ENCODE measurements around the gene TMEM165. TPM values are rescaled to one million over a fixed set of nuclear protein-coding genes. Genes with fewer than 3 reads are reported as not detected.

Gene TMEM165
- total RNA-seq, 2 experiments from 2014 or later, result 44.8 to 46.0 TPM

- ChIA-PET CTCF (interaction anchor here (1.4 kb wide), 1 partner anchor 90 kb away, joined by 4 read pairs; the partner anchor contains the start of gene SRD5A3), POLR2A (interaction anchor here (0.9 kb wide), 1 partner anchor 111 kb away, joined by 3 read pairs; no protein-coding TSS in a partner anchor)
- Mint-ChIP-seq H3K9me3 (no peaks in the 10 kb centered on the region), H3K27me3 (no peaks in the 10 kb centered on the region), H3K4me3 (no peak overlapping the region), H3K36me3 (ENCODE audit: low read depth) (peaks cover 82% of the 10 kb centered on the region), H3K27ac (peak overlapping the region; percentile 64), H3K4me1 (ENCODE audit: low read depth) (peaks cover 19% of the 10 kb centered on the region)
- Histone ChIP-seq H3K4me3 (ENCODE audit: low read length) (no peak overlapping the region), H3K27me3 (ENCODE audit: control insufficient read depth in 1 of 2, insufficient read depth in 2 of 2, low read length in 2 of 2) (no peaks in the 10 kb centered on the region), H3K9me3 (ENCODE audit: control insufficient read depth in 1 of 2, insufficient read depth in 1 of 2, low read length in 2 of 2) (no peaks in the 10 kb centered on the region), H3K36me3 (ENCODE audit: insufficient read depth, low read length) (peaks cover 48% of the 10 kb centered on the region), H3K4me1 (ENCODE audit: insufficient read depth, low read length) (peaks cover 9% of the 10 kb centered on the region), H3K27ac (ENCODE audit: low read depth in 1 of 2, low read length in 2 of 2) (no peak overlapping the region)
- peak; percentile 61 for ATAC-seq (ENCODE audit: poor library complexity)
- intact Hi-C loops (cut with DNase I, micrococcal nuclease), result no loop called here
- peak in 4 of 14 experiments; percentile 16 to 31 (median 26) for DNase-seq
- no peak for TF ChIP-seq CTCF (IDR thresholded peaks at IDR 0.05)
Measured at GRCh38 chr4:55435141-55435841, 39.5 kb downstream of the TMEM165 start.

GRCh38 chr4:55437356-55437796 lies 41.6 kb downstream of the TMEM165 start:
- Histone ChIP-seq H3K4me3 (ENCODE audit: low read length) (no peak overlapping the region), H3K27me3 (ENCODE audit: control insufficient read depth in 1 of 2, insufficient read depth in 2 of 2, low read length in 2 of 2) (no peaks in the 10 kb centered on the region), H3K36me3 (ENCODE audit: insufficient read depth, low read length) (peaks cover 43% of the 10 kb centered on the region), H3K4me1 (ENCODE audit: insufficient read depth, low read length) (peaks cover 9% of the 10 kb centered on the region), H3K9me3 (ENCODE audit: control insufficient read depth in 1 of 2, insufficient read depth in 1 of 2, low read length in 2 of 2) (no peaks in the 10 kb centered on the region), H3K27ac (ENCODE audit: low read depth in 1 of 2, low read length in 2 of 2) (no peak overlapping the region)
- intact Hi-C loops (cut with DNase I, micrococcal nuclease), result no loop called here
- Mint-ChIP-seq H3K4me3 (no peak overlapping the region), H3K27me3 (no peaks in the 10 kb centered on the region), H3K36me3 (ENCODE audit: low read depth) (peaks cover 86% of the 10 kb centered on the region), H3K9me3 (no peaks in the 10 kb centered on the region), H3K4me1 (ENCODE audit: low read depth) (peaks cover 20% of the 10 kb centered on the region), H3K27ac (no peak overlapping the region)
- DNase-seq (no peak), ATAC-seq (ENCODE audit: poor library complexity) (no peak)
- no peak for TF ChIP-seq CTCF (IDR thresholded peaks at IDR 0.05)
- ChIA-PET POLR2A (interaction anchor here (0.6 to 1.5 kb wide), 2 partner anchors 108 to 396 kb away, joined by 3 read pairs; no protein-coding TSS in a partner anchor), CTCF (interaction anchor here (0.7 to 1.7 kb wide), 4 partner anchors 9 to 512 kb away, joined by 3 to 5 read pairs (median 4); partner anchors contain the start of gene CEP135)

- no peaks in the 10 kb centered on the region for H3K27me3 Mint-ChIP-seq
- Histone ChIP-seq H3K27me3 (ENCODE audit: control insufficient read depth in 1 of 2, insufficient read depth in 2 of 2, low read length in 2 of 2) (no peaks in the 10 kb centered on the region), H3K27ac (ENCODE audit: low read depth in 1 of 2, low read length in 2 of 2) (no peak overlapping the region), H3K36me3 (ENCODE audit: insufficient read depth, low read length) (peaks cover 44% of the 10 kb centered on the region), H3K4me1 (ENCODE audit: insufficient read depth, low read length) (peaks cover 9% of the 10 kb centered on the region), H3K9me3 (ENCODE audit: control insufficient read depth in 1 of 2, insufficient read depth in 1 of 2, low read length in 2 of 2) (no peaks in the 10 kb centered on the region), H3K4me3 (ENCODE audit: low read length) (no peak overlapping the region)
- no peak for DNase-seq
- H3K9me3 Mint-ChIP-seq, result no peaks in the 10 kb centered on the region
- no peak overlapping the region for H3K4me3 Mint-ChIP-seq
- H3K4me1 Mint-ChIP-seq (ENCODE audit: low read depth), result peaks cover 20% of the 10 kb centered on the region
- H3K36me3 Mint-ChIP-seq (ENCODE audit: low read depth), result peaks cover 88% of the 10 kb centered on the region
- TF ChIP-seq CTCF (IDR thresholded peaks at IDR 0.05), result no peak
- no peak overlapping the region for H3K27ac Mint-ChIP-seq
- ChIA-PET POLR2A (interaction anchor here (1.0 to 1.5 kb wide), 2 partner anchors 42 to 108 kb away, joined by 3 read pairs; partner anchors contain the start of gene TMEM165), CTCF (interaction anchor here (0.9 to 1.7 kb wide), 2 partner anchors 8 to 29 kb away, joined by 3 to 5 read pairs; no protein-coding TSS in a partner anchor)
- no peak for ATAC-seq (ENCODE audit: poor library complexity)
- intact Hi-C loops (cut with DNase I, micrococcal nuclease), result no loop called here
Measured at GRCh38 chr4:55437823-55438222, 42.1 kb downstream of the TMEM165 start.

Measured in CD4-positive, alpha-beta T cell (primary cell).